ENCODE data around the gene TMEM86B. TPM values are rescaled to one million over a fixed set of nuclear protein-coding genes. Genes with fewer than 3 reads are reported as not detected.

TMEM86B gene
- total RNA-seq, 2 experiments from 2014 or later: 5.8 to 6.2 TPM

GRCh38 chr19:55220525-55220924, 8.0 kb downstream of the TMEM86B start:
- ChIA-PET CTCF (no interaction called here), POLR2A (interaction anchor here (0.9 to 1.3 kb wide), 3 partner anchors 8 to 28 kb away, joined by 3 to 4 read pairs (median 3); partner anchors contain the start of gene TMEM86B)
- ATAC-seq (no peak), DNase-seq (no peak)
- no peak for TF ChIP-seq CTCF (IDR thresholded peaks at IDR 0.05)
- intact Hi-C loops (cut with micrococcal nuclease): no loop called here
- Mint-ChIP-seq H3K27ac (no peak overlapping the region), H3K27me3 (peaks cover 6% of the 10 kb centered on the region), H3K4me1 (ENCODE audit: low read depth) (peaks cover 16% of the 10 kb centered on the region), H3K36me3 (ENCODE audit: low read depth) (peaks cover 17% of the 10 kb centered on the region), H3K4me3 (no peak overlapping the region), H3K9me3 (peaks cover 10% of the 10 kb centered on the region)

- intact Hi-C loops (cut with micrococcal nuclease): no loop called here
- DNase-seq: peak; percentile 76
- H3K9me3 Mint-ChIP-seq: peaks cover 18% of the 10 kb centered on the region
- H3K27ac Mint-ChIP-seq: no peak overlapping the region
- CTCF ChIA-PET: interaction anchor here (0.6 kb wide), 1 partner anchor 13 kb away, joined by 3 read pairs; no protein-coding TSS in a partner anchor
- peak overlapping the region; percentile 16 for H3K4me3 Mint-ChIP-seq
- peaks cover 16% of the 10 kb centered on the region for H3K36me3 Mint-ChIP-seq (ENCODE audit: low read depth)
- POLR2A ChIA-PET: interaction anchor here (1.1 to 1.3 kb wide), 3 partner anchors 18 to 168 kb away, joined by 3 to 4 read pairs (median 3); partner anchors contain the start of gene TMEM238
- ATAC-seq: peak; percentile 84
- peaks cover 17% of the 10 kb centered on the region for H3K27me3 Mint-ChIP-seq
- TF ChIP-seq CTCF (IDR thresholded peaks at IDR 0.05): no peak
- H3K4me1 Mint-ChIP-seq (ENCODE audit: low read depth): peaks cover 16% of the 10 kb centered on the region
Observed at GRCh38 chr19:55216461-55217198, 11.9 kb downstream of the TMEM86B start.

GRCh38 chr19:55213547-55213946, 15.0 kb downstream of the TMEM86B start:
- Mint-ChIP-seq H3K9me3 (peaks cover 8% of the 10 kb centered on the region), H3K4me1 (ENCODE audit: low read depth) (peaks cover 15% of the 10 kb centered on the region), H3K36me3 (ENCODE audit: low read depth) (peaks cover 3% of the 10 kb centered on the region), H3K27ac (no peak overlapping the region), H3K27me3 (peaks cover 25% of the 10 kb centered on the region), H3K4me3 (no peak overlapping the region)
- POLR2A ChIA-PET: interaction anchor here (1.1 kb wide), 1 partner anchor 38 kb away, joined by 3 read pairs; no protein-coding TSS in a partner anchor
- no peak for ATAC-seq
- TF ChIP-seq CTCF (IDR thresholded peaks at IDR 0.05): no peak
- intact Hi-C loops (cut with micrococcal nuclease): no loop called here
- DNase-seq: no peak
- CTCF ChIA-PET: no interaction called here

- peaks cover 8% of the 10 kb centered on the region for H3K9me3 Mint-ChIP-seq
- no peak overlapping the region for H3K4me3 Mint-ChIP-seq
- H3K4me1 Mint-ChIP-seq (ENCODE audit: low read depth): peaks cover 11% of the 10 kb centered on the region
- DNase-seq: peak; percentile 76
- intact Hi-C loops (cut with micrococcal nuclease): no loop called here
- peak; percentile 27 for ATAC-seq
- ChIA-PET POLR2A (no interaction called here), CTCF (no interaction called here)
- no peak overlapping the region for H3K27ac Mint-ChIP-seq
- peak; percentile 51 for TF ChIP-seq CTCF (IDR thresholded peaks at IDR 0.05)
- peaks cover 25% of the 10 kb centered on the region for H3K27me3 Mint-ChIP-seq
- peaks cover 3% of the 10 kb centered on the region for H3K36me3 Mint-ChIP-seq (ENCODE audit: low read depth)
Observed at GRCh38 chr19:55212447-55212846, 16.1 kb downstream of the TMEM86B start.
